ENCODE data around the gene ACADVL.

Gene ACADVL

GRCh38 chr17:7251661-7252175 is 32.0 kb downstream of the ACADVL start, which contains the start of gene CTDNEP1:
TSS of gene CTDNEP1 (minus strand) at chr17:7251734. CDS start at chr17:7251296, 438 bp downstream.
- peak; percentile 97 to 99 for DNase-seq (ENCODE audit: low read depth in 2 of 2)

GRCh38 chr17:7252176-7253043 is 32.7 kb downstream of the ACADVL start, which contains the start of gene ELP5:
TSS of gene ELP5 (plus strand) at chr17:7252215. CDS start at chr17:7252551, 336 bp downstream.
- DNase-seq (ENCODE audit: low read depth in 2 of 2) = peak; percentile 63 to 72

DNA sequence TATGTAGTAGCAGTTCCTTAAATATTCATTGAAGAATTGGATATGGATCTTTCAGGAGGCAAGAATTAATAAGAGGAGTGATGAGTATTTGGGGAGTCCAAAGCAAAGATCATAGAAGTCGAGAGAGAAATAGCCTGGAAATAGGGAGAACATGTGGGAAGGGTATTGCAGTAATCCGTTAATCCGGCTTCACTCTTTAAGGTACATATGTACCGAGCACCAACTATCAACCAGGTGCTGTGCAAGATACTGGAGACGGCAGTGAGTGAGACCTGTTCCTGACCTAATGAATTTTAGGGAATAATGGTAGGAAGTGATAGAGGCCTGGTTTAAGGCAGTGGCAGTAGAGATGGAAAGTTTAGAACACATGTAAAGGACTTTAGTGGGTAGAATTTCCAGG is 33.3 kb downstream of the ACADVL start:
- no peak for DNase-seq (ENCODE audit: low read depth in 2 of 2)

- no peak for DNase-seq (ENCODE audit: low read depth in 2 of 2)
Measured at GRCh38 chr17:7254511-7254910, 34.8 kb downstream of the ACADVL start.

DNA sequence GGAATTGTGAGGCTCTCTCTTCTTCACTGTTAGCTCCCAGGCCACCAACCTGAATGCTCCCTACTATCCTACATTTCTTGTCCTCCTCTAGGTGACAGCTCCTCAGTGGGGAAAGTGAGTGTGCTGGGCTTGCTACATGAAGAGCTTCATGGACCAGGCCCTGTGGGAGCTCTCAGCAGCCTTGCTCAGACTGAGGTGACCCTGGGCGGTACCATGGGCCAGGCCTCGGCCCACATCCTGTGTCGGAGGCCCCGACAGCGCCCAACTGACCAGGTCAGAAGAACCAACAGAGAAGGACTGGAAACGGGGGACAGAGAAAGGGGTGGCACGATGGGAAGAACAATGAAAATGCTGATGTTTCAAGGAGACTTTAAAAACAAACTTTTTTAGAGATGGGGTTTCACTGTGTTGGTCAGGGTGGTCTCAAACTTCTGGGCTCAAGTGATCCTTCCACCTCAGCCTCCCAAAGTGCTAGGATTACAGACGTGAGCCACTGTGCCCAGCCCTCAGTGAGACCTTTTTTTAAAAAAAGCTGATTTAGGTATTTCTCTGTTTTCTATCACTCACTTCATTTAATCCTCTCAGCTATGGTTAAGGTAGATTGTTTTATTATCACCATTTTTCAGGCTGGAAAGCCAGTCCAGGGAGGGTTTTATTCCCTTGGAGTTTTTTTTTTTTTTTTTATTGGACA is 37.2 kb downstream of the ACADVL start:
- DNase-seq (ENCODE audit: low read depth in 2 of 2) = no peak

DNA sequence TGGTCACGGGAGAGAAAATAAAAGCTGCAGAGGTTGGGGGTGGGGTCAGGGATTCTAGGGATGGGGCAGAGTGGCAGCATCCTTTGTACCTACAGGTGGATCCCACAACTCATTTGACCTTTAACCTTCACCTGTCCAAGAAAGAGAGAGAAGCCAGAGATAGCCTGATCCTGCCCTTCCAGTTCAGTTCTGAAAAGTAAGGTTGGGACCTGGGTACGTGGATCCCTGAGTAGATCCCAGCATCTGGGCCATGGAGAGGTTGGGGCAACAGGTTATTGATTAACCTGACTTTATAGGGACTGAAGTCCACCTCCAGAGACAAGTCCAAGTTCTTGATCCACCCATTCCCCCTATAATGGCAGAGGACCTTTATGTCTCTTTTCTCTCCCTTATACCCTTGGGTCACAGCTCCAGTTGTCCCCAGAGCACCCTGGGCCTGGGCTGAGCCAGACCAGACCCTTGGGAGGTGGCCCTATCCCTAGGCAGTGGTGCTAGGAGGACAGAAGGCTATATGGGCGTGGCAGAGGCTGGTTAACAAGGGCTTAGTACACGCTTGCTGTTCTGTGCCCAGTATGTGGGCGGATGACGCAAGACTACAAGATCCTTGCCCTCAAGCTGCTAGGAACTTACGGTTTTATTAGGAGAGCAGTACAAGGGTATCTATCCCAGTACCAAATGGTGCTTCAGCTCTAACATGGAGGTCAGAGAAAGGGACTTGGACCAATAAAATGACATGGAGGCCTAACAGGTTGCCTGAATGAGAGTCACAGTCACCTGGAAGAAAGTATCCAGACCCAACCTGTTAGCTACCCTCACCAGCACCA is 39.2 kb downstream of the ACADVL start:
- no peak for DNase-seq (ENCODE audit: low read depth in 2 of 2)

GRCh38 chr17:7259555-7259889 is 39.8 kb downstream of the ACADVL start:
- no peak for DNase-seq (ENCODE audit: low read depth in 2 of 2)

GRCh38 chr17:7260151-7260550 is 40.4 kb downstream of the ACADVL start:
- no peak for DNase-seq (ENCODE audit: low read depth in 2 of 2)

DNA sequence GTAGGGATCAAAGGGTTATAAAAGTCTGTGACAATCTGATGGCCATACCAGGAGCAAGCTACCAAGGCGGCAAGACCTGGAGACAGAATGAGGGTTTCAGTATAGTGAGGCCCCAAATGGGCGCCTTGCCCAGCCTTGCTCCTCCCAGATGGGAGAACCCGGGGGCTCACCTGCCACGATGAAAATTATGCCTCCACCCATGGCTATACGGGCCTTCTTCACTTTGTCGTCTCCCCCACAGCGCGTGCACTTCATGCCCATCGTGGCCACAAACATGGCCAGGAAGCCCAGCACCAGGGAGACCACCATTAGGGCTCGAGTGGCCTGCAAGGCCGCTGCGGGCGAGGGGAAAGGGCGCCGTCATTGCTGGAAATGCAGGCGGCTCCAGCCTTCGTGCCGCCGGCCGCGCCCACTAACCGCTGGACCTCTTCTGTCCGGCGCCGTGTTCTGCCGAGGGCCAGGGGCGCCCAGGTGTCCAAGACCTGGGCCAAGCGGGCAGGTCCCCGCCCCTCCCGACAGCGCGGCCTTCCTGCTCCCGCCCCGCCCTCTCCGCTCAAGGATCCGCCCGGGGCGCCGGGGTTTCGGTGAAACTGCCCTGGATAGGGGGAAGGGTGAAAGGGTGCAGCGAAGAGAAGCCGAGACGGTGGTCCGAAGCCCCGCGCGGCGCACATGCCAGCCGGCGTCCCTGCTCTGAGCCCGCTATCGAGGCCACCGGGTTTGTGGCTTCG is 41.1 kb downstream of the ACADVL start:
- no peak for DNase-seq (ENCODE audit: low read depth in 2 of 2)

DNA sequence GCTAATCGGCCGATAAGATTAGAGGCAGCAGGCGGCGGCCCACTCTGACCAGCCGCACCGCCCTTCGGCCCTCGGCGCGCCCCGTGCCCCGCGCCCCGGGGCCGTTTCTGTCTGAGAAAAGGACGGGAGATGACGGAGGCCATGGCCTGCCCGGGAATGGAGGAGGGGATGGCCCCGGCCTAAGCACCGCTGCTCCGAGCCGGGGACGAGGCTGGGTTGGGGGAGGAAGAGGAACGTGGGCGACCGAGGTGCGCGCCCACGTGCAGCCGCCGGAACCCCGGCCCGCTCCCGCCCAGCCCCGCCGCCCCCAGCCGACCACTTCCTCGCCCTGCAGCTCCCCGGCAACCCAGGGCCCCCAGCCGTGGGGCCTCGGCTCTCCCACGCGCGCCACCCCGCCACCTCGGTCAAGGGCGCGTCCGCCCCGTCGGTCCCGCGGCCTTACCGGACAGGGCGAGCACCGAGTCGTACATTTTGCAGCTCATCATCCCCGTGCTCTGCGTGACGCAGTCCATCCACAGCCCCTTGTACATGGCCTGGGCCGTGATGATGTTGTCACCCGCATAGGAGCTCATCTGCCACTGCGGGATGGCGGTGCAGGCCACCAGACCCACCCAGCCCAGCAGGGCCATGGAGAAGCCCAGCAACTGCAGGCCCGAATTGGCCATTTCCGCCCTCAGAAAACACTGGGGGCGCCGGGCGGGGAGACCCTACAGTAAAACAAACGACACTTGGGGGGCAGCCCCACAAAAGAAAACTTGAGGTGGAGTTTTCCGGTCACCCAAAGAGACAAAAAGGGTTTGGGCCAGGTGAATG is 41.8 kb downstream of the ACADVL start:
- DNase-seq (ENCODE audit: low read depth in 2 of 2) = no peak

DNA sequence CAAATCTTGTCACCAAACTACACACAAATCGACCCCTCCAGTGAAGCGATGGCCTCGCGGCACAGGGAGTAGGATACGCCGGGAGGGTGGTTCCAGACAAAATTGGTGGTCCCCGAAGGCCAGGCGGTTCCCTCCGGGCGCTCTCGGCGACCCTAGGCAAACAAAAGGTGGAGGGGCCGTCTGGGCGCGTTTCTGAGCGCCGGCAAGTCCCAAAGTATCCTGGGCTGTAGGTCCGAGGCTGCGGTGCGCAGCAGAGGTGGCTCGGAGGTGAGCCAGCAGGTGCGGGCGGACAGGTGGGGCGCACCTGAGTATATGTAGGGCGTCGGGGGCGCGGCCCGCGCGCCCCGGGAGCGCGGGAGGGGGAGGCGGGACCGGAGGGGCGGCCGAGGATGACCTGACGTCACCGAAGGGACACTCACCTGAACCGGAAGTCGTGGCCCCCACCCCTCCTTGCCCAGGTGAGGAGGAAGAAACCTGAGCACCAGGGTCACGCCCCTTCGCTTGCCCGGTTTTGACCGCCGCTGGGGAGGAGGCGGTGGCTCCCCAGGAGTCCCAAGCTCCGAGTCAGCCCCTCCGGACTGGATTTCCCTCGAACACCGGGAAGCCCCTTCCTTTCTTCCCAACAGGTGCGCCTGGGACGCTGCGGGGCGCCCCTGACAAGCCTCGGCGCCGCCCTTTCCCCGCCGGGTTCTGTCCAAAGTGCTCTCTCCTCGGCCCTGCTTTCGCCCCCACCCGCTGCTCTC is 42.6 kb downstream of the ACADVL start, which contains the start of gene CLDN7:
Gene CLDN7 (minus strand): TSS at position 287 of the 743 bp plus-strand sequence. CDS start 435 bp downstream, outside the sequence.
- DNase-seq (ENCODE audit: low read depth in 2 of 2) = no peak

GRCh38 chr17:7262935-7263800 is 43.4 kb downstream of the ACADVL start:
- no peak for DNase-seq (ENCODE audit: low read depth in 2 of 2)

DNA sequence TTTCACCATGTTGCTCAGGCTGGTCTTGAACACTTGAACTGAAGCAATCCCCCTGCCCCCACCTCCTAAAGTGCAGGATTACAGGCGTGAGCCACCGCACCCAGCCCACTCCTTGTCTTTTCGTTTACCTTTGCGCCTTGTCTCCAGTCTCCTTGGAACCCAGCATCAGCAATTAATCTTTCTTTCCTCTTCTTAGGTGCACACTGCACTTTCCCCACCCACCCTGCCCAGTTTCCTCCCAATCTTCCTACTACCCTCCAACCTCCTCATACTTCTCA is 44.0 kb downstream of the ACADVL start:
- no peak for DNase-seq (ENCODE audit: low read depth in 2 of 2)

- no peak for DNase-seq (ENCODE audit: low read depth in 2 of 2)
Measured at GRCh38 chr17:7266784-7267183, 47.0 kb downstream of the ACADVL start.

All from stimulated activated CD8-positive, alpha-beta memory T cell treated with anti-CD3 and anti-CD28 coated beads, Interleukin-7, amount 100 ng/mL, for 1 hour (primary cell).